ENCODE data around the gene INVS. TPM values are rescaled to one million over a fixed set of nuclear protein-coding genes. Genes with fewer than 3 reads are reported as not detected.
"Not testable (repeated sequence)": the region's sequence is repeated elsewhere in the genome, so short reads cannot be mapped to it uniquely, and the experiment has no call there.

Gene INVS
- total and polyA plus RNA-seq, 4 donors: 5.7 to 28.1 (median 10.0) TPM

DNA sequence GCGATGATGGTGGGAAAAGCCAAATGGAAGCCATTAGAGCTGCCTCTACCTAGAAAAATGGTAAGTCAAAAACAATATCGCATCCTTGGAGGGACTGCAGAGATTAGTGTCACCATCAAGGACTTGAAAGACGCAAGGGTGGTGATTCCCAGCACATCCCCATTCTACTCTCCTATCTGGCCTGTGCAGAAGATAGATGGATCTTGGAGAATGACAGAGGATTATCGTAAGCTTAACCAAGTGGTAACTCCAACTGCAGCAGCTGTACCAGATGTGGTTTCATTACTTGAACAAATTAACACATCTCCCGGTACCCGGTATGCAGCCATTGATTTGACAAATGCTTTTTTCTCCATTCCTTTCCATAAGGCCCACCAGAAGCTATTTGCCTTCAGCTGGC lies 24.1 kb upstream of the INVS start (continued):
- TF ChIP-seq REST (IDR thresholded peaks at IDR 0.05) (no peak), HNF4G (IDR thresholded peaks at IDR 0.05) (no peak), GABPA (IDR thresholded peaks at IDR 0.05 in 1 of 2, conservative IDR thresholded peaks at IDR 0.05 in 1 of 2) (no peak)
- TF ChIP-seq, protein P1, sequence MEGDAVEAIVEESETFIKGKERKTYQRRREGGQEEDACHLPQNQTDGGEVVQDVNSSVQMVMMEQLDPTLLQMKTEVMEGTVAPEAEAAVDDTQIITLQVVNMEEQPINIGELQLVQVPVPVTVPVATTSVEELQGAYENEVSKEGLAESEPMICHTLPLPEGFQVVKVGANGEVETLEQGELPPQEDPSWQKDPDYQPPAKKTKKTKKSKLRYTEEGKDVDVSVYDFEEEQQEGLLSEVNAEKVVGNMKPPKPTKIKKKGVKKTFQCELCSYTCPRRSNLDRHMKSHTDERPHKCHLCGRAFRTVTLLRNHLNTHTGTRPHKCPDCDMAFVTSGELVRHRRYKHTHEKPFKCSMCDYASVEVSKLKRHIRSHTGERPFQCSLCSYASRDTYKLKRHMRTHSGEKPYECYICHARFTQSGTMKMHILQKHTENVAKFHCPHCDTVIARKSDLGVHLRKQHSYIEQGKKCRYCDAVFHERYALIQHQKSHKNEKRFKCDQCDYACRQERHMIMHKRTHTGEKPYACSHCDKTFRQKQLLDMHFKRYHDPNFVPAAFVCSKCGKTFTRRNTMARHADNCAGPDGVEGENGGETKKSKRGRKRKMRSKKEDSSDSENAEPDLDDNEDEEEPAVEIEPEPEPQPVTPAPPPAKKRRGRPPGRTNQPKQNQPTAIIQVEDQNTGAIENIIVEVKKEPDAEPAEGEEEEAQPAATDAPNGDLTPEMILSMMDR (IDR thresholded peaks at IDR 0.05; ENCODE audit: low read depth, low read length, missing input control): no peak

DNA sequence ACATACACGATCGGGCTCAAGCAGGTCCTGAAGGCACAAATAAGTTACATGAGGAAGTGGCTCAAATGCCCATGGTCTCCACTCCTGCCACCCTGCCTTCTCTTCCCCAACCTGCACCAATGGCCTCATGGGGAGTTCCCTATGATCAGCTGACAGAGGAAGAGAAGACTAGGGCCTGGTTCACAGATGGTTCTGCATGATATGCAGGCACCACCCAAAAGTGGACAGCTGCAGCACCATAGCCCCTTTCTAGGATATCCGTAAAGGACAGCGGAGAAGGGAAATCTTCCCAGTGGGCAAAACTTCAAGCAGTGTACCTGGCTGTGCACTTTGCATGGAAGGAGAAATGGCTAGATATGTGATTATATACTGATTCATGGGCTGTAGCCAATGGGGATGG lies 22.8 kb upstream of the INVS start:
- H3K27me3 ChIP-seq (ENCODE audit: control insufficient read depth in 4 of 4, insufficient read depth in 4 of 4, low read length in 3 of 4); H3K9me3 ChIP-seq (ENCODE audit: control insufficient read depth in 4 of 4, low read length in 3 of 4); H3K4me1 ChIP-seq (ENCODE audit: control insufficient read depth in 4 of 4, insufficient read depth in 4 of 4, low read length in 3 of 4); H3K36me3 ChIP-seq (ENCODE audit: control insufficient read depth in 4 of 4, insufficient read depth in 3 of 4, low read depth in 1 of 4, low read length in 3 of 4); H3K27ac ChIP-seq (ENCODE audit: low read depth in 1 of 2, low read length in 2 of 2); H3K9ac ChIP-seq (ENCODE audit: low read depth in 1 of 2, low read length in 2 of 2); H3K4me3 ChIP-seq (ENCODE audit: low read depth in 1 of 3, low read length in 3 of 3); DNase-seq (ENCODE audit: low spot score): not testable (repeated sequence)
- 97% methylated on average over 4 of the region's 4 CpGs for WGBS

GRCh38 chr9:100082782-100083181 lies 16.3 kb upstream of the INVS start:
- no peak for DNase-seq (ENCODE audit: low spot score)
- Histone ChIP-seq H3K9me3 (ENCODE audit: control insufficient read depth in 4 of 4, low read length in 3 of 4) (no peaks in the 10 kb centered on the region), H3K4me3 (ENCODE audit: low read depth in 1 of 3, low read length in 3 of 3) (no peak overlapping the region), H3K27me3 (ENCODE audit: control insufficient read depth in 4 of 4, insufficient read depth in 4 of 4, low read length in 3 of 4) (no peaks in the 10 kb centered on the region), H3K9ac (ENCODE audit: low read depth in 1 of 2, low read length in 2 of 2) (no peak overlapping the region), H3K27ac (ENCODE audit: low read depth in 1 of 2, low read length in 2 of 2) (no peak overlapping the region), H3K36me3 (ENCODE audit: control insufficient read depth in 4 of 4, insufficient read depth in 3 of 4, low read depth in 1 of 4, low read length in 3 of 4) (no peaks in the 10 kb centered on the region), H3K4me1 (ENCODE audit: control insufficient read depth in 4 of 4, insufficient read depth in 4 of 4, low read length in 3 of 4) (peaks cover 0 to 6% (median 2%) of the 10 kb centered on the region in 4 donors)
- TF ChIP-seq RXRA (IDR thresholded peaks at IDR 0.05) (no peak), YY1 (IDR thresholded peaks at IDR 0.05) (no peak), FOXA2 (IDR thresholded peaks at IDR 0.05) (no peak), REST (IDR thresholded peaks at IDR 0.05) (no peak), NR2F2 (IDR thresholded peaks at IDR 0.05) (no peak), TAF1 (conservative IDR thresholded peaks at IDR 0.05) (no peak), MAX (IDR thresholded peaks at IDR 0.05) (no peak)
- TF ChIP-seq, protein P2, sequence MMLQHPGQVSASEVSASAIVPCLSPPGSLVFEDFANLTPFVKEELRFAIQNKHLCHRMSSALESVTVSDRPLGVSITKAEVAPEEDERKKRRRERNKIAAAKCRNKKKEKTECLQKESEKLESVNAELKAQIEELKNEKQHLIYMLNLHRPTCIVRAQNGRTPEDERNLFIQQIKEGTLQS (IDR thresholded peaks at IDR 0.05): no peak

Measured in liver (tissue), 9 donors.